ENCODE measurements around the gene AHNAK2. TPM values are rescaled to one million over a fixed set of nuclear protein-coding genes. Genes with fewer than 3 reads are reported as not detected.

The AHNAK2 gene
- total RNA-seq, 1 experiment from 2014 or later = 30.8 TPM

GRCh38 chr14:104931771-104932675 is 46.2 kb downstream of the AHNAK2 start:
- intact Hi-C loops (cut with micrococcal nuclease; ENCODE audit: unreplicated experiment) = loop anchor here (5.0 kb wide), 1 partner anchor 35 kb away; no protein-coding TSS in a partner anchor
- BruUV-seq (replicated peaks) = no TSS peak
- no peak overlapping the region for H3K4me3 ChIP-seq

GRCh38 chr14:104931304-104931770 is 46.8 kb downstream of the AHNAK2 start:
- no peak overlapping the region for H3K4me3 ChIP-seq
- no TSS peak for BruUV-seq (replicated peaks)
- peaks cover 12% of the 10 kb centered on the region; the same call in 1 of the 2 replicates for H3K27me3 ChIP-seq (ENCODE audit: insufficient read depth, low read depth)
- no peaks in the 10 kb centered on the region for H3K4me1 ChIP-seq (replicated peaks; ENCODE audit: insufficient read depth)
- H3K36me3 ChIP-seq (ENCODE audit: low read depth) = no peaks in the 10 kb centered on the region
- intact Hi-C loops (cut with micrococcal nuclease; ENCODE audit: unreplicated experiment) = loop anchor here (5.0 kb wide), 1 partner anchor 36 kb away; no protein-coding TSS in a partner anchor
- ChIA-PET CTCF (no interaction called here), POLR2A (ENCODE audit: unreplicated experiment) (no interaction called here)
- H3K9me2 ChIP-seq (ENCODE audit: insufficient read depth) = no peaks in the 10 kb centered on the region
- no peak overlapping the region for H2AFZ ChIP-seq
- H3K79me2 ChIP-seq (ENCODE audit: low read depth) = no peaks in the 10 kb centered on the region
- H3K27ac ChIP-seq = no peak overlapping the region
- H3F3A ChIP-seq (ENCODE audit: insufficient read depth, low read depth) = peaks cover 3% of the 10 kb centered on the region; the same call in 1 of the 2 replicates
- H4K20me1 ChIP-seq (ENCODE audit: insufficient read depth) = no peaks in the 10 kb centered on the region
- no peak overlapping the region for H3K4me2 ChIP-seq
- DNase-seq = no peak
- no peaks in the 10 kb centered on the region for H3K9me3 ChIP-seq (ENCODE audit: insufficient read depth, low read depth)
- TF ChIP-seq EZH2 (IDR thresholded peaks at IDR 0.05; ENCODE audit: low read depth) = no peak
- TF ChIP-seq CTCF (conservative IDR thresholded peaks at IDR 0.05) = no peak

More at GRCh38 chr14:104931771-104932675, 46.2 kb downstream of the AHNAK2 start:
- H3K36me3 ChIP-seq (ENCODE audit: low read depth) = no peaks in the 10 kb centered on the region
- H2AFZ ChIP-seq = no peak overlapping the region
- TF ChIP-seq EZH2 (IDR thresholded peaks at IDR 0.05; ENCODE audit: low read depth) = no peak
- TF ChIP-seq CTCF (conservative IDR thresholded peaks at IDR 0.05) = no peak
- POLR2A ChIA-PET (ENCODE audit: unreplicated experiment) = interaction anchor here (0.7 kb wide), 1 partner anchor 40 kb away, joined by 5 read pairs; no protein-coding TSS in a partner anchor
- peaks cover 3% of the 10 kb centered on the region; the same call in 1 of the 2 replicates for H3F3A ChIP-seq (ENCODE audit: insufficient read depth, low read depth)
- no peaks in the 10 kb centered on the region for H3K79me2 ChIP-seq (ENCODE audit: low read depth)
- peaks cover 13% of the 10 kb centered on the region; the same call in 1 of the 2 replicates for H3K27me3 ChIP-seq (ENCODE audit: insufficient read depth, low read depth)
- H4K20me1 ChIP-seq (ENCODE audit: insufficient read depth) = no peaks in the 10 kb centered on the region
- H3K4me2 ChIP-seq = no peak overlapping the region
- H3K4me1 ChIP-seq (replicated peaks; ENCODE audit: insufficient read depth) = no peaks in the 10 kb centered on the region
- CTCF ChIA-PET = no interaction called here
- H3K27ac ChIP-seq = no peak overlapping the region
- DNase-seq = no peak
- no peaks in the 10 kb centered on the region for H3K9me2 ChIP-seq (ENCODE audit: insufficient read depth)
- H3K9me3 ChIP-seq (ENCODE audit: insufficient read depth, low read depth) = no peaks in the 10 kb centered on the region

GRCh38 chr14:104930526-104931303 is 47.5 kb downstream of the AHNAK2 start:
- Histone ChIP-seq H3K9me2 (ENCODE audit: insufficient read depth) (no peaks in the 10 kb centered on the region), H3K79me2 (ENCODE audit: low read depth) (no peaks in the 10 kb centered on the region), H3K4me2 (no peak overlapping the region), H3K4me3 (no peak overlapping the region), H3F3A (ENCODE audit: insufficient read depth, low read depth) (peaks cover 3% of the 10 kb centered on the region; the same call in 1 of the 2 replicates), H3K9me3 (ENCODE audit: insufficient read depth, low read depth) (no peaks in the 10 kb centered on the region), H2AFZ (no peak overlapping the region), H3K4me1 (replicated peaks; ENCODE audit: insufficient read depth) (no peaks in the 10 kb centered on the region), H4K20me1 (ENCODE audit: insufficient read depth) (no peaks in the 10 kb centered on the region), H3K36me3 (ENCODE audit: low read depth) (no peaks in the 10 kb centered on the region), H3K27me3 (ENCODE audit: insufficient read depth, low read depth) (peaks cover 12% of the 10 kb centered on the region; the same call in 1 of the 2 replicates), H3K27ac (no peak overlapping the region)
- CTCF ChIA-PET = no interaction called here
- POLR2A ChIA-PET (ENCODE audit: unreplicated experiment) = no interaction called here
- TF ChIP-seq CTCF (conservative IDR thresholded peaks at IDR 0.05) (no peak), EZH2 (IDR thresholded peaks at IDR 0.05; ENCODE audit: low read depth) (no peak)
- DNase-seq = no peak
- BruUV-seq (replicated peaks) = no TSS peak
- intact Hi-C loops (cut with micrococcal nuclease; ENCODE audit: unreplicated experiment) = loop anchor here (5.0 kb wide), 1 partner anchor 37 kb away; no protein-coding TSS in a partner anchor
